ENCODE measurements around the gene KRT12. TPM values are rescaled to one million over a fixed set of nuclear protein-coding genes. Genes with fewer than 3 reads are reported as not detected.

The KRT12 gene
- total RNA-seq, 1 experiment from 2014 or later = not detected

DNA sequence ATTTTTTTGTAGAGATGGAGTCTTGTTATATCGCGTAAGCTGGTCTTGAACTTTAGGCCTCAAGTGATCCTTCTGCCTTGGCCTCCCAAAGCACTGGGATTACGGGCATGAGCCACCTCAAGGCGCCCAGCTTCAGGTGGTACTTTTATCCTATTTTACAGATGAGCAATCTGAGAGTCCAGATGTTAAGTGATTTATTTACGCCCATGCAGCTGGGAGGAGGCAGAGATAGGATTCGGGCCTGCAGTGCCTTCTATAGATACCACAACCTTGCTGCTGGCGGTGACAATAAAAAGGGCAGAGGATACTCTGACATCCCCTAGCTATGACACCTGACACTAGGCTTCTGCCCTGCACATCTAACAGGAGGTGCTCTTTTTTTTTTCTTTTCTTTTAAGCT lies 4.3 kb upstream of the KRT12 start:
- TF ChIP-seq CTCF (conservative IDR thresholded peaks at IDR 0.05; ENCODE audit: low read depth, low read length) (no peak), EZH2 (IDR thresholded peaks at IDR 0.05; ENCODE audit: borderline replicate concordance, low read depth, low read length, poor library complexity, severe bottlenecking) (no peak)
- Histone ChIP-seq H3K27me3 (replicated peaks; ENCODE audit: insufficient read depth, low read depth, low read length, poor library complexity) (no peaks in the 10 kb centered on the region), H3K4me1 (ENCODE audit: insufficient read depth, low read length, poor library complexity, severe bottlenecking) (no peaks in the 10 kb centered on the region), H3K27ac (ENCODE audit: low read depth, low read length, poor library complexity, severe bottlenecking) (no peak overlapping the region), H3K4me3 (ENCODE audit: low read depth, low read length, poor library complexity, severe bottlenecking) (no peak overlapping the region), H3K9me3 (ENCODE audit: low read depth, low read length, poor library complexity, severe bottlenecking) (no peaks in the 10 kb centered on the region), H3K36me3 (ENCODE audit: insufficient read depth, low read length, poor library complexity, severe bottlenecking) (no peaks in the 10 kb centered on the region)
- ChIA-PET CTCF (no interaction called here), POLR2A (ENCODE audit: low non-redundant PET) (interaction anchor here (0.7 kb wide), 1 partner anchor 1353 kb away, joined by 6 read pairs; no protein-coding TSS in a partner anchor)
- no TSS peak for BruUV-seq (replicated peaks)
- intact Hi-C loops (cut with micrococcal nuclease; ENCODE audit: unreplicated experiment) = no loop called here
- DNase-seq (ENCODE audit: low spot score) = no peak

DNA sequence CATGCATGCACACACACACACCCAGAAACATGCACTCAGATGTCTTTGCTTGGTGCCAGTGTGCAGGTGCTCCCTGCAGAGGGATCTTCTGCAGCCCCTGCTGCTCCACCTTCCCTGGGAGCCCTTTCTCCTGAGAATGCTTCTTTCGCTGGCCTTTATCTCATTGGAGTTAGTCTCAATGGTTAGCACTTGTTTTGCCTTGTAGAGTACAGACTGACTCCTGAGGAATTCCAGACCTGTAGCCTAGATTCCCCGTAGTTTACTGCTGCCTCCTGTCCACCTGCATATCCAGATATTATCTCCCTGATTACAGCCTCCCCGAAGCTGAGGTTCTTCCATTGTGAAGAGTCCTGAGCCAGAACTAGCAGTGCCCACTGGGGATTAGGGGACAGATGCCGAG lies 3.1 kb upstream of the KRT12 start:
- DNase-seq (ENCODE audit: low spot score) = no peak
- no peak overlapping the region for H3K4me3 ChIP-seq (ENCODE audit: low read depth, low read length, poor library complexity, severe bottlenecking)
- H3K27me3 ChIP-seq (replicated peaks; ENCODE audit: insufficient read depth, low read depth, low read length, poor library complexity) = no peaks in the 10 kb centered on the region
- intact Hi-C loops (cut with micrococcal nuclease; ENCODE audit: unreplicated experiment) = no loop called here
- no peak overlapping the region for H3K27ac ChIP-seq (ENCODE audit: low read depth, low read length, poor library complexity, severe bottlenecking)
- BruUV-seq (replicated peaks) = no TSS peak
- ChIA-PET CTCF (no interaction called here), POLR2A (ENCODE audit: low non-redundant PET) (no interaction called here)
- H3K9me3 ChIP-seq (ENCODE audit: low read depth, low read length, poor library complexity, severe bottlenecking) = no peaks in the 10 kb centered on the region
- no peaks in the 10 kb centered on the region for H3K36me3 ChIP-seq (ENCODE audit: insufficient read depth, low read length, poor library complexity, severe bottlenecking)
- no peaks in the 10 kb centered on the region for H3K4me1 ChIP-seq (ENCODE audit: insufficient read depth, low read length, poor library complexity, severe bottlenecking)
- no peak for TF ChIP-seq CTCF (conservative IDR thresholded peaks at IDR 0.05; ENCODE audit: low read depth, low read length)
- no peak for TF ChIP-seq EZH2 (IDR thresholded peaks at IDR 0.05; ENCODE audit: borderline replicate concordance, low read depth, low read length, poor library complexity, severe bottlenecking)

DNA sequence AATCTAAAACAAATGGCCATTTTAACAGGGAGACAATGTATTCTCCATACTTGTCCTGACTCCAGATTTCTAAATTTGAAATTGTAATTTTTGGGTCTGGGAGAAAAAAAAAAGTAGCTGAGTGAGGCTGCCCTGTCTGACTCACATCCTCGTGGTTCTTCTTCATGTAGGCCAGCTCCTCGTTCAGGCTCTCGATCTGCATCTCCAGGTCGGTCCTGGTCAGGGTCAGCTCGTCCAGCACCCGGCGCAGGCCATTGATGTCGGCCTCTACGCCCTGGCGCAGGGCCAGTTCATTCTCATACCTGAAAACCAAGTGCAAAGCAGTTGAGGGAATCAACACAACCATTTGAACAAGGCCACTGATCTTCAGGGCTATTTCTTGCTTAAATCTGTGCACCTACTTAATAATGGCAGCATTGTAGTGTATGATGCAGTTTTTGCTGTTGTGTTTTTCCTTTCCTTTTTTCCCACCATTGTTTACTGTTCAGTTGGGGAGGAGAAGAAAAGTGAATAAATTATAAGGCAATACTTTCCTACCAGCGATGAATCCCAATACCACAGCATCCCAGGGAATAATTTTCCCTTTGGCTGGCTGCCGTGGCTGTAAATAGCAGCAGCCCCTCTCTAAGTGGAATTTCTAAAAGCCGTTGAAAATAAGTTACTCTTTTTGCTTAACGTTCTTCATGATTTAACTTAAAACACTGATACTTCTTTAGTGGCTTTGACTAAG lies 2.2 kb downstream of the KRT12 start:
- no TSS peak for BruUV-seq (replicated peaks)
- no peaks in the 10 kb centered on the region for H3K36me3 ChIP-seq (ENCODE audit: insufficient read depth, low read length, poor library complexity, severe bottlenecking)
- no peaks in the 10 kb centered on the region for H3K4me1 ChIP-seq (ENCODE audit: insufficient read depth, low read length, poor library complexity, severe bottlenecking)
- no peaks in the 10 kb centered on the region for H3K9me3 ChIP-seq (ENCODE audit: low read depth, low read length, poor library complexity, severe bottlenecking)
- CTCF ChIA-PET = no interaction called here
- POLR2A ChIA-PET (ENCODE audit: low non-redundant PET) = no interaction called here
- no peaks in the 10 kb centered on the region for H3K27me3 ChIP-seq (replicated peaks; ENCODE audit: insufficient read depth, low read depth, low read length, poor library complexity)
- no peak overlapping the region for H3K4me3 ChIP-seq (ENCODE audit: low read depth, low read length, poor library complexity, severe bottlenecking)
- intact Hi-C loops (cut with micrococcal nuclease; ENCODE audit: unreplicated experiment) = no loop called here
- TF ChIP-seq CTCF (conservative IDR thresholded peaks at IDR 0.05; ENCODE audit: low read depth, low read length) (no peak), EZH2 (IDR thresholded peaks at IDR 0.05; ENCODE audit: borderline replicate concordance, low read depth, low read length, poor library complexity, severe bottlenecking) (no peak)
- H3K27ac ChIP-seq (ENCODE audit: low read depth, low read length, poor library complexity, severe bottlenecking) = no peak overlapping the region
- no peak for DNase-seq (ENCODE audit: low spot score)
